A673 (cell line): ENCODE data around the gene SRL. TPM values are rescaled to one million over a fixed set of nuclear protein-coding genes. Genes with fewer than 3 reads are reported as not detected.

Experiments
- BruUV-seq: library from RNA; stranded (reverse); fragments of 400-500 nt; replicated peaks from 2 replicates; lab custom pipeline; 2021; lab: Mats Ljungman, UMichigan
- CTCF ChIA-PET: fragments of 300-600 bp; sonication (Branson Sonifier 250); formaldehyde crosslinking; loops from one replicate; lab custom pipeline; 2022; ENCODE audit warnings: antibody characterized with exemption; lab: Charles Lee
- POLR2A ChIA-PET: fragments of 300-600 bp; sonication (Branson Sonifier 250); formaldehyde crosslinking; loops from one replicate; lab custom pipeline; 2022; ENCODE audit warnings: antibody characterized with exemption; ENCODE audit not compliant: low non-redundant PET; lab: Charles Lee
- DNase-seq: peaks from one replicate; pipeline ENCODE4 v3.0.0-alpha.2; 2015; ENCODE audit warnings: low spot score
- H3K27ac ChIP-seq: fragments of 200-600 bp; sonication (generic); 2 replicates; pipeline ENCODE4 v1.5.1; 2016; ENCODE audit warnings: mixed run types, low read depth, mild to moderate bottlenecking, mixed read lengths, antibody characterized with exemption, low read length; ENCODE audit not compliant: poor library complexity, severe bottlenecking
- H3K27me3 ChIP-seq: fragments of 200-600 bp; sonication (generic); replicated peaks from 2 replicates; pipeline ENCODE4 v1.6.1; 2017; ENCODE audit warnings: mixed run types, low read depth, mild to moderate bottlenecking, mixed read lengths, antibody characterized with exemption, low read length; ENCODE audit not compliant: insufficient read depth, poor library complexity
- H3K36me3 ChIP-seq: fragments of 200-600 bp; sonication (generic); 2 replicates; pipeline ENCODE4 v1.6.1; 2016; ENCODE audit warnings: mixed run types, mild to moderate bottlenecking, mixed read lengths, antibody characterized with exemption, low read length; ENCODE audit not compliant: insufficient read depth, poor library complexity, severe bottlenecking
- H3K4me1 ChIP-seq: fragments of 200-600 bp; sonication (generic); 2 replicates; pipeline ENCODE4 v1.6.1; 2017; ENCODE audit warnings: mixed run types, mild to moderate bottlenecking, mixed read lengths, antibody characterized with exemption, low read length; ENCODE audit not compliant: insufficient read depth, poor library complexity, severe bottlenecking
- H3K4me3 ChIP-seq: fragments of 200-600 bp; sonication (generic); 2 replicates; pipeline ENCODE4 v1.5.1; 2016; ENCODE audit warnings: low read depth, mixed run types, mild to moderate bottlenecking, mixed read lengths, low read length; ENCODE audit not compliant: poor library complexity, severe bottlenecking
- H3K9me3 ChIP-seq: fragments of 200-600 bp; sonication (generic); 2 replicates; pipeline ENCODE4 v1.6.1; 2016; ENCODE audit warnings: mixed run types, low read depth, mild to moderate bottlenecking, mixed read lengths, antibody characterized with exemption, low read length; ENCODE audit not compliant: poor library complexity, severe bottlenecking
- EZH2 ChIP-seq: fragments of 200-600 bp; sonication (generic); IDR thresholded peaks from 2 replicates; pipeline ENCODE4 v1.6.1; 2017; ENCODE audit warnings: borderline replicate concordance, low read depth, mild to moderate bottlenecking, mixed read lengths, antibody characterized with exemption, low read length; ENCODE audit not compliant: poor library complexity, severe bottlenecking
- intact Hi-C: fragments of 100-400 bp; cut with micrococcal nuclease; formaldehyde crosslinking; loops from one replicate; pipeline ENCODE4 v1.10.0; 2022; ENCODE audit not compliant: unreplicated experiment
- total RNA-seq: library from RNA; stranded (reverse); gene quantifications from 2 replicates; pipeline ENCODE4 v1.2.3, GENCODE V29; 2021
- TF ChIP-seq, protein P1 (sequence below): fragments of 300-800, 200-600 bp; sonication (generic); conservative IDR thresholded peaks from 2 replicates; pipeline ENCODE4 v1.5.1; 2017; ENCODE audit warnings: low read depth, mild to moderate bottlenecking, antibody characterized with exemption, low read length, moderate library complexity, mixed read lengths

The SRL gene
- total RNA-seq, 1 experiment from 2014 or later = 0.11 TPM

DNA sequence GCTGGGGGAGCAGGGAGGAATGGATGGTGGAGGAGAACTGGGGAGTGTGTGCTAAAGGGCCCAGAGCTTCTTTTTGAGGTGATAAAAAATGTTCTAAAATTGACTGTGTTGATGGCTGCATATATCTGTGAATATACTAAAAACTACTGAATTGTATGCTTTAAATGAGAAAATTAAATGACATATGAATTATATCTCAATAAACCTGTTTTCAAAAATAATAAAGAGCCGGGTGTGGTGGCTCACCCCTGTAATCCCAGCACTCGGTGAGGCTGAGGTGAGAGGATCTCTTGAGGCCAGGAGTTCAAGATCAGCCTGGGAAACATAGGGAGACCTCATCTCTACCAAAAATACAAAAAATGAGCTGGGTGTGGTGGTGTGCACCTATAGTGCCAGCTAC, 16.8 kb downstream of the SRL start:
- Histone ChIP-seq H3K36me3 (no peaks in the 10 kb centered on the region), H3K27me3 (no peaks in the 10 kb centered on the region), H3K4me3 (no peak overlapping the region), H3K9me3 (no peaks in the 10 kb centered on the region), H3K27ac (no peak overlapping the region), H3K4me1 (no peaks in the 10 kb centered on the region)
- no TSS peak for BruUV-seq
- intact Hi-C loops = no loop called here
- POLR2A ChIA-PET = no interaction called here
- no peak for DNase-seq
- CTCF ChIA-PET = interaction anchor here (0.8 kb wide), 1 partner anchor 25 kb away, joined by 4 read pairs; no protein-coding TSS in a partner anchor
- TF ChIP-seq, protein P1, sequence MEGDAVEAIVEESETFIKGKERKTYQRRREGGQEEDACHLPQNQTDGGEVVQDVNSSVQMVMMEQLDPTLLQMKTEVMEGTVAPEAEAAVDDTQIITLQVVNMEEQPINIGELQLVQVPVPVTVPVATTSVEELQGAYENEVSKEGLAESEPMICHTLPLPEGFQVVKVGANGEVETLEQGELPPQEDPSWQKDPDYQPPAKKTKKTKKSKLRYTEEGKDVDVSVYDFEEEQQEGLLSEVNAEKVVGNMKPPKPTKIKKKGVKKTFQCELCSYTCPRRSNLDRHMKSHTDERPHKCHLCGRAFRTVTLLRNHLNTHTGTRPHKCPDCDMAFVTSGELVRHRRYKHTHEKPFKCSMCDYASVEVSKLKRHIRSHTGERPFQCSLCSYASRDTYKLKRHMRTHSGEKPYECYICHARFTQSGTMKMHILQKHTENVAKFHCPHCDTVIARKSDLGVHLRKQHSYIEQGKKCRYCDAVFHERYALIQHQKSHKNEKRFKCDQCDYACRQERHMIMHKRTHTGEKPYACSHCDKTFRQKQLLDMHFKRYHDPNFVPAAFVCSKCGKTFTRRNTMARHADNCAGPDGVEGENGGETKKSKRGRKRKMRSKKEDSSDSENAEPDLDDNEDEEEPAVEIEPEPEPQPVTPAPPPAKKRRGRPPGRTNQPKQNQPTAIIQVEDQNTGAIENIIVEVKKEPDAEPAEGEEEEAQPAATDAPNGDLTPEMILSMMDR = no peak
- no peak for TF ChIP-seq EZH2

DNA sequence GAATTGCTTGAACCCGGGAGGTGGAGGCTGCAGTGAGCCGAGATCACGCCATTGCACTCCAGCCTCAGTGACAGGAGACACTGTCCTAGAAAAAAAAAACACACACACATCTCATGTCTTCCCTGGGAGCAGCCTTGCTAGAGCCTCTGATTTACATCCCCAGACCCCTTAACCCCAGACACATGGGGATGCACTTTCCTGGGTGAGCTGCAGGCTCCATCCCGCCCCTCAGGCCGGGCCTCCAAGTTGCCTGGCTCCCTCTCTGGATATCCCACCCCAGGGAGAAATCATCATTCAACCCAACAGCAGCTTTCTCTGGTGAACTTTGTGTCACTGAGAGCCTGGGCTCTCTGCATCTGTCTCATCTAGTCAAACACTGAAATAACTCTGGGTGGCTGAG, 21.5 kb downstream of the SRL start:
- no peak for DNase-seq
- Histone ChIP-seq H3K27me3 (no peaks in the 10 kb centered on the region), H3K9me3 (no peaks in the 10 kb centered on the region), H3K27ac (no peak overlapping the region), H3K4me1 (peaks cover 10% of the 10 kb centered on the region), H3K4me3 (no peak overlapping the region), H3K36me3 (no peaks in the 10 kb centered on the region)
- no peak for TF ChIP-seq EZH2
- TF ChIP-seq, protein P1 = no peak
- no TSS peak for BruUV-seq
- ChIA-PET POLR2A (interaction anchor here (0.7 kb wide), 1 partner anchor 130 kb away, joined by 5 read pairs; no protein-coding TSS in a partner anchor), CTCF (no interaction called here)
- intact Hi-C loops = no loop called here

DNA sequence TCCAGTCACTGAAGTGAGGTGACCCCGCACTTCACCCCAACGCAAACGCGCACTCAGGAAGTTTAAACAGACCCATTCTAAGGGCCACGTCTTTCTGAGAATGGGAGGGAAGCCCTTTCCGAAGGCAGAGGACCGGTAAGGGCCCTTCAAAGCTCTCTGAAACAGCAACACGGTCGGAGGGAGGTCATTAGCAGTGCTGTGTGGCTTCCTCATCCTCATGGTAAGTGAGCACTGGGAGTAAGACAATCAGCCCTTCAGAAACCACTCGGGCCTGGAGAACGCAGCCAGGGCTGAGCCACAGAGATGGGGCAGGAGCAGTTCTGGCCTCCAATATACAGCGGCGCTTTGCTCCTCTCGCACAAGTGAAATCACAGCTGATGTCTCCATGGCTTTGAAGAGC, 23.7 kb downstream of the SRL start:
- no peak for DNase-seq
- BruUV-seq = no TSS peak
- no peaks in the 10 kb centered on the region for H3K9me3 ChIP-seq
- H3K4me1 ChIP-seq = peaks cover 10% of the 10 kb centered on the region
- CTCF ChIA-PET = no interaction called here
- no peak overlapping the region for H3K27ac ChIP-seq
- no peaks in the 10 kb centered on the region for H3K36me3 ChIP-seq
- POLR2A ChIA-PET = no interaction called here
- intact Hi-C loops = no loop called here
- TF ChIP-seq EZH2 = no peak
- TF ChIP-seq, protein P1 = no peak
- H3K27me3 ChIP-seq = no peaks in the 10 kb centered on the region
- no peak overlapping the region for H3K4me3 ChIP-seq
